SK-N-SH treated with all-trans-retinoic acid at 6 μM for 48 hours (cell line): ENCODE data around the gene DXO.

Experiments used
- ATAC-seq: fragments of 200-7000 bp; cut with Tn5 transposase; 3 replicates; pipeline ENCODE4 v1.9.1; 2020; ENCODE audit warnings: mild to moderate bottlenecking, moderate library complexity
- BACH2 ChIP-seq: fragments of 250-450 bp; sonication (Bioruptor Pico); IDR thresholded peaks from 2 replicates; pipeline ENCODE4 v1.9.0; 2021; ENCODE audit warnings: mild to moderate bottlenecking, borderline replicate concordance
- ESRRG ChIP-seq: fragments of 250-450 bp; sonication (Bioruptor Pico); IDR thresholded peaks from 2 replicates; pipeline ENCODE4 v1.6.1; 2021; ENCODE audit warnings: mild to moderate bottlenecking
- GLIS3 ChIP-seq: fragments of 250-450 bp; sonication (Bioruptor Pico); IDR thresholded peaks from 2 replicates; pipeline ENCODE4 v1.5.0; 2020; ENCODE audit warnings: mild to moderate bottlenecking, moderate library complexity
- ISL1 ChIP-seq: fragments of 250-450 bp; sonication (Bioruptor Pico); IDR thresholded peaks from 2 replicates; pipeline ENCODE4 v2.1.2; 2022; ENCODE audit warnings: mild to moderate bottlenecking, moderate library complexity
- OSR1 ChIP-seq: fragments of 250-450 bp; sonication (Bioruptor Pico); IDR thresholded peaks from 2 replicates; pipeline ENCODE4 v1.8.0; 2022; ENCODE audit warnings: moderate library complexity, mild to moderate bottlenecking, inconsistent platforms
- PPARA ChIP-seq: fragments of 250-450 bp; sonication (Bioruptor Pico); IDR thresholded peaks from 2 replicates; pipeline ENCODE4 v1.5.0; 2020; ENCODE audit warnings: mild to moderate bottlenecking, borderline replicate concordance
- RARB ChIP-seq: fragments of 250-450 bp; sonication (Bioruptor Pico); IDR thresholded peaks from 2 replicates; pipeline ENCODE4 v1.8.0; 2021; ENCODE audit warnings: mild to moderate bottlenecking, moderate library complexity
- SNAI2 ChIP-seq: fragments of 250-450 bp; sonication (Bioruptor Pico); IDR thresholded peaks from 2 replicates; pipeline ENCODE4 v1.5.0; 2020; ENCODE audit warnings: mild to moderate bottlenecking, moderate library complexity
- TCF4 ChIP-seq: fragments of 250-450 bp; sonication (Bioruptor Pico); IDR thresholded peaks from 2 replicates; pipeline ENCODE4 v1.8.0; 2021; ENCODE audit warnings: mild to moderate bottlenecking, moderate library complexity, borderline replicate concordance
- TOX ChIP-seq: fragments of 250-450 bp; sonication (Bioruptor Pico); IDR thresholded peaks from 2 replicates; pipeline ENCODE4 v1.8.0; 2021; ENCODE audit warnings: mild to moderate bottlenecking, moderate library complexity, borderline replicate concordance
- ZC3H10 ChIP-seq: fragments of 250-450 bp; sonication (Bioruptor Pico); IDR thresholded peaks from 2 replicates; pipeline ENCODE4 v1.5.1; 2021; ENCODE audit warnings: mild to moderate bottlenecking, moderate library complexity
- ZFP3 ChIP-seq: fragments of 250-450 bp; sonication (Bioruptor Pico); IDR thresholded peaks from 2 replicates; pipeline ENCODE4 v1.5.0; 2020; ENCODE audit warnings: mild to moderate bottlenecking, moderate library complexity
- ZFP30 ChIP-seq: fragments of 450-650 bp; formaldehyde crosslinking; IDR thresholded peaks from 2 replicates; pipeline ENCODE4 v1.5.0; 2022; ENCODE audit warnings: mild to moderate bottlenecking, moderate library complexity
- ZNF565 ChIP-seq: fragments of 450-650 bp; formaldehyde crosslinking; conservative IDR thresholded peaks from 2 replicates; pipeline ENCODE4 v1.5.0; 2020; ENCODE audit warnings: low read depth, mild to moderate bottlenecking, moderate library complexity
- ZNF70 ChIP-seq: fragments of 450-650 bp; formaldehyde crosslinking; IDR thresholded peaks from 2 replicates; pipeline ENCODE4 v1.5.0; 2020; ENCODE audit warnings: mild to moderate bottlenecking, moderate library complexity
- ZNF8 ChIP-seq: fragments of 450-650 bp; formaldehyde crosslinking; IDR thresholded peaks from 2 replicates; pipeline ENCODE4 v1.5.0; 2020; ENCODE audit warnings: mild to moderate bottlenecking, moderate library complexity
- TF ChIP-seq, protein P1 (sequence below): fragments of 250-450 bp; sonication (Bioruptor Pico); IDR thresholded peaks from 2 replicates; pipeline ENCODE4 v1.8.0; 2021; ENCODE audit warnings: low read depth, mild to moderate bottlenecking, moderate library complexity, borderline replicate concordance
- TF ChIP-seq, protein P2 (sequence below): fragments of 250-450 bp; sonication (Bioruptor Pico); IDR thresholded peaks from 2 replicates; pipeline ENCODE4 v1.5.1; 2021; ENCODE audit warnings: mild to moderate bottlenecking, moderate library complexity
- TF ChIP-seq, protein P3 (sequence below): fragments of 250-450 bp; sonication (Bioruptor Pico); IDR thresholded peaks from 2 replicates; pipeline ENCODE4 v1.5.1; 2020; ENCODE audit warnings: low read depth, mild to moderate bottlenecking, moderate library complexity
- TF ChIP-seq, protein P4 (sequence below): fragments of 250-450 bp; sonication (Bioruptor Pico); IDR thresholded peaks from 2 replicates; pipeline ENCODE4 v1.8.0; 2020; ENCODE audit warnings: mild to moderate bottlenecking, moderate library complexity, borderline replicate concordance
- TF ChIP-seq, protein P5 (sequence below): fragments of 250-450 bp; sonication (Bioruptor Pico); IDR thresholded peaks from 2 replicates; pipeline ENCODE4 v1.5.0; 2020; ENCODE audit warnings: mild to moderate bottlenecking, moderate library complexity

DXO gene

DNA sequence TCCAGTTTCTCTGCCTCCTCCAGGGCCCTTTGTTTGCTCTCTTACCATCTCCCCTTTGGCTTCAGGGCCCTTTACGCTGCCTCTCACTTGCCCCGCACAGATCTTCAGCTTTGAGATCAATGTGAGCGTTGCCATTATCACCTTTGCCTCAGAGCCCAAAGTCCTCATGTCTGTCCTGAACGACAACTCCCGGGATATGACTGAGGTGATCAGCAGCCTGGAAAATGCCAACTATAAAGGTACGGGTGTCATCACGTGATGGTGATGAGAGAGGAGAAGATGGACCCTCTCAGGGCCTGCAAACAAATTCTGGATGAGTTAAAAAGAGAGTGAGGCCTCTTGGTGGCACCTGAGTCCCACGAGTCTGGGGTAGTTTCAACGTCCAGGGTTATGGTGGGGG is 36.1 kb downstream of the DXO start:
- ATAC-seq = no peak

DNA sequence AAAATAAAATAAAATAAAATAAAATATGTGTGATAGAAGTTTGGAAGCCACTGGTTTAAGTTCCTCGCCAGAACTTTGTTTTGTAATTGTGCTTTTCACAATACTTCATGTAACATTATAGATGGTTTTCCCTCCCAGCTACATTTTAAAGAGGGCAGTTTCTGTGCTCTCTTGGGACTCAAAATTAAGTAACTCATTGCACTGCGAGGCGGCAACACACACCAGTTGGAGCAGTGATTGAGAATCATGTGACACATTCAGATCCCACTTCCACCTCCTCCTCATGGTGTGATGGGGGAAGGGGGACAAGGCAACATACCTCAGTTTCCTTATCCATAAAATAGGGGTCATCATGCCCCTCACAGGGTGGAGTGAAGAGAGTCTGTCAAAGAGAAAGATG is 36.9 kb downstream of the DXO start:
- no peak for ATAC-seq
- TF ChIP-seq, protein P1, sequence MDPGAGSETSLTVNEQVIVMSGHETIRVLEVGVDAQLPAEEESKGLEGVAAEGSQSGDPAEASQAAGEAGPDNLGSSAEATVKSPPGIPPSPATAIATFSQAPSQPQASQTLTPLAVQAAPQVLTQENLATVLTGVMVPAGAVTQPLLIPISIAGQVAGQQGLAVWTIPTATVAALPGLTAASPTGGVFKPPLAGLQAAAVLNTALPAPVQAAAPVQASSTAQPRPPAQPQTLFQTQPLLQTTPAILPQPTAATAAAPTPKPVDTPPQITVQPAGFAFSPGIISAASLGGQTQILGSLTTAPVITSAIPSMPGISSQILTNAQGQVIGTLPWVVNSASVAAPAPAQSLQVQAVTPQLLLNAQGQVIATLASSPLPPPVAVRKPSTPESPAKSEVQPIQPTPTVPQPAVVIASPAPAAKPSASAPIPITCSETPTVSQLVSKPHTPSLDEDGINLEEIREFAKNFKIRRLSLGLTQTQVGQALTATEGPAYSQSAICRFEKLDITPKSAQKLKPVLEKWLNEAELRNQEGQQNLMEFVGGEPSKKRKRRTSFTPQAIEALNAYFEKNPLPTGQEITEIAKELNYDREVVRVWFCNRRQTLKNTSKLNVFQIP (CRISPR knock-in tag) = no peak
- TF ChIP-seq TCF4 (CRISPR knock-in tag) = no peak

More for the DNA sequence above, 36.1 kb downstream of the DXO start:
- TF ChIP-seq BACH2 (CRISPR knock-in tag) (no peak), ZFP3 (CRISPR knock-in tag) (no peak), ZNF8 (CRISPR knock-in tag) (no peak), ZNF565 (CRISPR knock-in tag) (no peak), GLIS3 (CRISPR knock-in tag) (no peak), ZFP30 (no peak), ISL1 (CRISPR knock-in tag) (no peak), RARB (no peak), TOX (CRISPR knock-in tag) (no peak), ZNF70 (CRISPR knock-in tag) (no peak), TCF4 (CRISPR knock-in tag) (no peak), OSR1 (CRISPR knock-in tag) (no peak), SNAI2 (CRISPR knock-in tag) (no peak), ZC3H10 (CRISPR knock-in tag) (no peak), ESRRG (CRISPR knock-in tag) (no peak)
- TF ChIP-seq, protein P2, sequence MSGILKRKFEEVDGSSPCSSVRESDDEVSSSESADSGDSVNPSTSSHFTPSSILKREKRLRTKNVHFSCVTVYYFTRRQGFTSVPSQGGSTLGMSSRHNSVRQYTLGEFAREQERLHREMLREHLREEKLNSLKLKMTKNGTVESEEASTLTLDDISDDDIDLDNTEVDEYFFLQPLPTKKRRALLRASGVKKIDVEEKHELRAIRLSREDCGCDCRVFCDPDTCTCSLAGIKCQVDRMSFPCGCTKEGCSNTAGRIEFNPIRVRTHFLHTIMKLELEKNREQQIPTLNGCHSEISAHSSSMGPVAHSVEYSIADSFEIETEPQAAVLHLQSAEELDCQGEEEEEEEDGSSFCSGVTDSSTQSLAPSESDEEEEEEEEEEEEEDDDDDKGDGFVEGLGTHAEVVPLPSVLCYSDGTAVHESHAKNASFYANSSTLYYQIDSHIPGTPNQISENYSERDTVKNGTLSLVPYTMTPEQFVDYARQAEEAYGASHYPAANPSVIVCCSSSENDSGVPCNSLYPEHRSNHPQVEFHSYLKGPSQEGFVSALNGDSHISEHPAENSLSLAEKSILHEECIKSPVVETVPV = no peak
- TF ChIP-seq, protein P3, sequence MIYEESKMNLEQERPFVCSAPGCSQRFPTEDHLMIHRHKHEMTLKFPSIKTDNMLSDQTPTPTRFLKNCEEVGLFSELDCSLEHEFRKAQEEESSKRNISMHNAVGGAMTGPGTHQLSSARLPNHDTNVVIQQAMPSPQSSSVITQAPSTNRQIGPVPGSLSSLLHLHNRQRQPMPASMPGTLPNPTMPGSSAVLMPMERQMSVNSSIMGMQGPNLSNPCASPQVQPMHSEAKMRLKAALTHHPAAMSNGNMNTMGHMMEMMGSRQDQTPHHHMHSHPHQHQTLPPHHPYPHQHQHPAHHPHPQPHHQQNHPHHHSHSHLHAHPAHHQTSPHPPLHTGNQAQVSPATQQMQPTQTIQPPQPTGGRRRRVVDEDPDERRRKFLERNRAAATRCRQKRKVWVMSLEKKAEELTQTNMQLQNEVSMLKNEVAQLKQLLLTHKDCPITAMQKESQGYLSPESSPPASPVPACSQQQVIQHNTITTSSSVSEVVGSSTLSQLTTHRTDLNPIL = no peak
- TF ChIP-seq, protein P4, sequence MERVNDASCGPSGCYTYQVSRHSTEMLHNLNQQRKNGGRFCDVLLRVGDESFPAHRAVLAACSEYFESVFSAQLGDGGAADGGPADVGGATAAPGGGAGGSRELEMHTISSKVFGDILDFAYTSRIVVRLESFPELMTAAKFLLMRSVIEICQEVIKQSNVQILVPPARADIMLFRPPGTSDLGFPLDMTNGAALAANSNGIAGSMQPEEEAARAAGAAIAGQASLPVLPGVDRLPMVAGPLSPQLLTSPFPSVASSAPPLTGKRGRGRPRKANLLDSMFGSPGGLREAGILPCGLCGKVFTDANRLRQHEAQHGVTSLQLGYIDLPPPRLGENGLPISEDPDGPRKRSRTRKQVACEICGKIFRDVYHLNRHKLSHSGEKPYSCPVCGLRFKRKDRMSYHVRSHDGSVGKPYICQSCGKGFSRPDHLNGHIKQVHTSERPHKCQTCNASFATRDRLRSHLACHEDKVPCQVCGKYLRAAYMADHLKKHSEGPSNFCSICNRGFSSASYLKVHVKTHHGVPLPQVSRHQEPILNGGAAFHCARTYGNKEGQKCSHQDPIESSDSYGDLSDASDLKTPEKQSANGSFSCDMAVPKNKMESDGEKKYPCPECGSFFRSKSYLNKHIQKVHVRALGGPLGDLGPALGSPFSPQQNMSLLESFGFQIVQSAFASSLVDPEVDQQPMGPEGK (CRISPR knock-in tag) = no peak
- TF ChIP-seq, protein P1 (CRISPR knock-in tag) = no peak

DNA sequence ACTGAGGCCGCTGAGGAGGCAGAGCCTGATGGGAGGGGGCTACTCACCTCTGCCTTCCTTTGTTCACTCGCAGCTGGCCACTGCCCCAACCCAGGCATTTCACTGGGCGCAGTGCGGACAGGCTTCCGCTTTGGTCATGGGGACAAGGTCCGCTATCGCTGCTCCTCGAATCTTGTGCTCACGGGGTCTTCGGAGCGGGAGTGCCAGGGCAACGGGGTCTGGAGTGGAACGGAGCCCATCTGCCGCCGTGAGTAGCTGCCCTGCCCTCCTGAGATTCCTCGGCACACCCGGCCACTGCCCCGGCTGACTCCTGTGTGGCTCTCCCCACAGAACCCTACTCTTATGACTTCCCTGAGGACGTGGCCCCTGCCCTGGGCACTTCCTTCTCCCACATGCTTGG is 38.4 kb downstream of the DXO start:
- no peak for ATAC-seq
- TF ChIP-seq TCF4 (CRISPR knock-in tag) (no peak), SNAI2 (CRISPR knock-in tag) (no peak), TOX (CRISPR knock-in tag) (no peak), ZFP30 (no peak), ISL1 (CRISPR knock-in tag) (no peak), PPARA (CRISPR knock-in tag) (no peak), ZNF70 (CRISPR knock-in tag) (no peak), RARB (no peak), ZFP3 (CRISPR knock-in tag) (no peak), BACH2 (CRISPR knock-in tag) (no peak), ZNF565 (CRISPR knock-in tag) (no peak)
- TF ChIP-seq, protein P4 (CRISPR knock-in tag) = no peak
- TF ChIP-seq, protein P1 (CRISPR knock-in tag) = no peak
- TF ChIP-seq, protein P5, sequence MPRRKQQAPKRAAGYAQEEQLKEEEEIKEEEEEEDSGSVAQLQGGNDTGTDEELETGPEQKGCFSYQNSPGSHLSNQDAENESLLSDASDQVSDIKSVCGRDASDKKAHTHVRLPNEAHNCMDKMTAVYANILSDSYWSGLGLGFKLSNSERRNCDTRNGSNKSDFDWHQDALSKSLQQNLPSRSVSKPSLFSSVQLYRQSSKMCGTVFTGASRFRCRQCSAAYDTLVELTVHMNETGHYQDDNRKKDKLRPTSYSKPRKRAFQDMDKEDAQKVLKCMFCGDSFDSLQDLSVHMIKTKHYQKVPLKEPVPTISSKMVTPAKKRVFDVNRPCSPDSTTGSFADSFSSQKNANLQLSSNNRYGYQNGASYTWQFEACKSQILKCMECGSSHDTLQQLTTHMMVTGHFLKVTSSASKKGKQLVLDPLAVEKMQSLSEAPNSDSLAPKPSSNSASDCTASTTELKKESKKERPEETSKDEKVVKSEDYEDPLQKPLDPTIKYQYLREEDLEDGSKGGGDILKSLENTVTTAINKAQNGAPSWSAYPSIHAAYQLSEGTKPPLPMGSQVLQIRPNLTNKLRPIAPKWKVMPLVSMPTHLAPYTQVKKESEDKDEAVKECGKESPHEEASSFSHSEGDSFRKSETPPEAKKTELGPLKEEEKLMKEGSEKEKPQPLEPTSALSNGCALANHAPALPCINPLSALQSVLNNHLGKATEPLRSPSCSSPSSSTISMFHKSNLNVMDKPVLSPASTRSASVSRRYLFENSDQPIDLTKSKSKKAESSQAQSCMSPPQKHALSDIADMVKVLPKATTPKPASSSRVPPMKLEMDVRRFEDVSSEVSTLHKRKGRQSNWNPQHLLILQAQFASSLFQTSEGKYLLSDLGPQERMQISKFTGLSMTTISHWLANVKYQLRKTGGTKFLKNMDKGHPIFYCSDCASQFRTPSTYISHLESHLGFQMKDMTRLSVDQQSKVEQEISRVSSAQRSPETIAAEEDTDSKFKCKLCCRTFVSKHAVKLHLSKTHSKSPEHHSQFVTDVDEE (CRISPR knock-in tag) = no peak
